NOMO-1 (cell line): ENCODE data around the gene HDGFL2.

Source experiments
- DNase-seq, 2 experiments: peaks; one replicate each; lab custom pipeline; 2025; ENCODE audit not compliant: unreplicated experiment in 2 of 2; lab: John Stamatoyannopoulos, UW

The HDGFL2 gene

GRCh38 chr19:4444765-4445741 is 27.0 kb upstream of the HDGFL2 start:
- no peak for DNase-seq

DNA sequence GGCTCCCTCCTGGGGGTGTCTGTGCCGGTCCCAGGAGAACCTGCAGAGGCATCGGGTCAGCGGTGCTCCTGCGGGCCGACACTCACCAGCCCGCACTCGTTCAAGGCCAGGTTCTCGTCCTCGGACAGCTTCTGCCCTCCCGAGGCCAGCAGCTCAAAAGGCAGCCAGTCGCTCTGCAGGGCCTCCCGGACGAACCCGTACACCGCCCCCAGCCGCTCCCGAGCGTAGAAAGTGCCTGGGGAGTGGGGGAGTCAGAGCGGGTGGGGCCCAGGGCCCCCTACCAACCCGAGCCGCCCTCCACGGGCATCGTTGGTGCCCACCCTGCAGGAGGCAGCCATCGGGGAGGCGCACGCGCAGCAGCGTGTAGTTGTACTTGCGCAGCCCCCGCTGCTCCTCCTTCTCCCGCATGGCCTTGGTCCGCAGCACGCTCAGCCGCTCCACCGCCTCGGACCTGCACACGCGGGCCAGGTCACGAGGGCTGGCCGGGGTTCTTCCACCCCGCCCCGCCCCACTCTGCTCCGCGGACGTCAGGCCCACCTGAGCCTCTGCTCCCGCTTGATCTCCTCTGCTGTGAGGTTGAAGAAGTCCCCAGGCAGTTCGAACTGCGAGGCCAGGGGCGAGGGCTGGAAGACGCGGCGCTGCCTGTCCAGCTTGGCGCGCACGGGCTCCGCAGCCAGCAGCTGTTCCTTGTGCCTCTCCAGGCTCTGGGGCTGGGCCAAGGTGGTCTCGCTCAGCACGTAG is 26.0 kb upstream of the HDGFL2 start:
- no peak for DNase-seq

DNA sequence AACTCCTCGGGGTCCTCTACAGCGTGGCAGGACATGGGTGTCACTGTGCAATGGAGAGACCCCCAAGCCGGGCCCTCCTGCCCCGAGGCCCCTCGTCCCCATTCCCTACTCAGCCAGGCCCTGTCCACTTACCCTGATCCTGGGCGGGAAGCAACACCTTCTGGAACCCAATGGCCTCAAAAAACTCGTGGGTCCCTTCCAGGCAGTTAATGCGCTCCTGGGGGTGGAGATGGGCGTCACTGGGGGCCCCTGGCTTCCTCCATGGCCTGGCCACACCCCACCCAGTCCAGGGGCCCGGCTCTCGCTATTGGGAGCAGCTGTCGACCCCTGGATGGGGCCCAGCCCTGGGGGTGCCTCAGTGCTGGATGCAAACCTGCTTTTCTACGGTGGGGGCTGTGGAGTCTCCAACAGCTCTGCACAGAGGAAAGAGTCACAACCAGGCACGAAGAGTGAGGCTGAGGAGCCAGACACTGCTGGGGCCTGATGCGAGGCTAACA is 25.3 kb upstream of the HDGFL2 start:
- DNase-seq = no peak

GRCh38 chr19:4447327-4448146 is 24.6 kb upstream of the HDGFL2 start:
- DNase-seq = no peak

- DNase-seq = no peak
These were observed 23.7 kb upstream of the HDGFL2 start for GRCh38 chr19:4448147-4448985.

- no peak for DNase-seq
These were observed 23.0 kb upstream of the HDGFL2 start for GRCh38 chr19:4449022-4449638.

- DNase-seq = no peak
These were observed 22.5 kb upstream of the HDGFL2 start for GRCh38 chr19:4449639-4450028.

- DNase-seq = no peak
These were observed 19.7 kb upstream of the HDGFL2 start for GRCh38 chr19:4452230-4452990.

- no peak for DNase-seq
These were observed 18.6 kb upstream of the HDGFL2 start for GRCh38 chr19:4453232-4454179.

- no peak for DNase-seq
These were observed 17.1 kb upstream of the HDGFL2 start for GRCh38 chr19:4454747-4455718.

GRCh38 chr19:4455719-4456475 is 16.2 kb upstream of the HDGFL2 start:
- DNase-seq = no peak

- DNase-seq = peak; percentile 31 to 37
These were observed 15.6 kb upstream of the HDGFL2 start for GRCh38 chr19:4456476-4456842.

GRCh38 chr19:4456843-4457653 is 15.0 kb upstream of the HDGFL2 start:
- peak in 1 of 2 experiments; percentile 66 for DNase-seq

- peak; percentile 95 to 96 for DNase-seq
These were observed 14.3 kb upstream of the HDGFL2 start, which contains the start of gene UBXN6 for GRCh38 chr19:4457654-4458395. Gene UBXN6, minus strand, starts transcription at chr19:4457794. Its CDS starts 97 bp downstream, at chr19:4457697.
